A673 (cell line): Measurements from ENCODE around the gene ACOXL. TPM values are rescaled to one million over a fixed set of nuclear protein-coding genes. Genes with fewer than 3 reads are reported as not detected.

Source experiments
- BruUV-seq: library from RNA; stranded (reverse); fragments of 400-500 nt; replicated peaks from 2 replicates; lab custom pipeline; 2021; lab: Mats Ljungman, UMichigan
- CTCF ChIA-PET: fragments of 300-600 bp; sonication (Branson Sonifier 250); formaldehyde crosslinking; loops from one replicate; lab custom pipeline; 2022; ENCODE audit warnings: antibody characterized with exemption; lab: Charles Lee
- POLR2A ChIA-PET: fragments of 300-600 bp; sonication (Branson Sonifier 250); formaldehyde crosslinking; loops from one replicate; lab custom pipeline; 2022; ENCODE audit warnings: antibody characterized with exemption; ENCODE audit not compliant: low non-redundant PET; lab: Charles Lee
- DNase-seq: peaks from one replicate; pipeline ENCODE4 v3.0.0-alpha.2; 2015; ENCODE audit warnings: low spot score
- H3K27ac ChIP-seq: fragments of 200-600 bp; sonication (generic); 2 replicates; pipeline ENCODE4 v1.5.1; 2016; ENCODE audit warnings: mixed run types, low read depth, mild to moderate bottlenecking, mixed read lengths, antibody characterized with exemption, low read length; ENCODE audit not compliant: poor library complexity, severe bottlenecking
- H3K27me3 ChIP-seq: fragments of 200-600 bp; sonication (generic); replicated peaks from 2 replicates; pipeline ENCODE4 v1.6.1; 2017; ENCODE audit warnings: mixed run types, low read depth, mild to moderate bottlenecking, mixed read lengths, antibody characterized with exemption, low read length; ENCODE audit not compliant: insufficient read depth, poor library complexity
- H3K36me3 ChIP-seq: fragments of 200-600 bp; sonication (generic); 2 replicates; pipeline ENCODE4 v1.6.1; 2016; ENCODE audit warnings: mixed run types, mild to moderate bottlenecking, mixed read lengths, antibody characterized with exemption, low read length; ENCODE audit not compliant: insufficient read depth, poor library complexity, severe bottlenecking
- H3K4me1 ChIP-seq: fragments of 200-600 bp; sonication (generic); 2 replicates; pipeline ENCODE4 v1.6.1; 2017; ENCODE audit warnings: mixed run types, mild to moderate bottlenecking, mixed read lengths, antibody characterized with exemption, low read length; ENCODE audit not compliant: insufficient read depth, poor library complexity, severe bottlenecking
- H3K4me3 ChIP-seq: fragments of 200-600 bp; sonication (generic); 2 replicates; pipeline ENCODE4 v1.5.1; 2016; ENCODE audit warnings: low read depth, mixed run types, mild to moderate bottlenecking, mixed read lengths, low read length; ENCODE audit not compliant: poor library complexity, severe bottlenecking
- H3K9me3 ChIP-seq: fragments of 200-600 bp; sonication (generic); 2 replicates; pipeline ENCODE4 v1.6.1; 2016; ENCODE audit warnings: mixed run types, low read depth, mild to moderate bottlenecking, mixed read lengths, antibody characterized with exemption, low read length; ENCODE audit not compliant: poor library complexity, severe bottlenecking
- EZH2 ChIP-seq: fragments of 200-600 bp; sonication (generic); IDR thresholded peaks from 2 replicates; pipeline ENCODE4 v1.6.1; 2017; ENCODE audit warnings: borderline replicate concordance, low read depth, mild to moderate bottlenecking, mixed read lengths, antibody characterized with exemption, low read length; ENCODE audit not compliant: poor library complexity, severe bottlenecking
- intact Hi-C: fragments of 100-400 bp; cut with micrococcal nuclease; formaldehyde crosslinking; loops from one replicate; pipeline ENCODE4 v1.10.0; 2022; ENCODE audit not compliant: unreplicated experiment
- total RNA-seq: library from RNA; stranded (reverse); gene quantifications from 2 replicates; pipeline ENCODE4 v1.2.3, GENCODE V29; 2021
- TF ChIP-seq, protein P1 (sequence below): fragments of 300-800, 200-600 bp; sonication (generic); conservative IDR thresholded peaks from 2 replicates; pipeline ENCODE4 v1.5.1; 2017; ENCODE audit warnings: low read depth, mild to moderate bottlenecking, antibody characterized with exemption, low read length, moderate library complexity, mixed read lengths

Gene ACOXL
- total RNA-seq, 1 experiment from 2014 or later: not detected

- no peaks in the 10 kb centered on the region for H3K9me3 ChIP-seq
- H3K27me3 ChIP-seq: no peaks in the 10 kb centered on the region
- no peak overlapping the region for H3K4me3 ChIP-seq
- ChIA-PET CTCF (no interaction called here), POLR2A (no interaction called here)
- no peak for DNase-seq
- intact Hi-C loops: no loop called here
- no peaks in the 10 kb centered on the region for H3K36me3 ChIP-seq
- BruUV-seq: no TSS peak
- no peaks in the 10 kb centered on the region for H3K4me1 ChIP-seq
- no peak for TF ChIP-seq EZH2
- TF ChIP-seq, protein P1, sequence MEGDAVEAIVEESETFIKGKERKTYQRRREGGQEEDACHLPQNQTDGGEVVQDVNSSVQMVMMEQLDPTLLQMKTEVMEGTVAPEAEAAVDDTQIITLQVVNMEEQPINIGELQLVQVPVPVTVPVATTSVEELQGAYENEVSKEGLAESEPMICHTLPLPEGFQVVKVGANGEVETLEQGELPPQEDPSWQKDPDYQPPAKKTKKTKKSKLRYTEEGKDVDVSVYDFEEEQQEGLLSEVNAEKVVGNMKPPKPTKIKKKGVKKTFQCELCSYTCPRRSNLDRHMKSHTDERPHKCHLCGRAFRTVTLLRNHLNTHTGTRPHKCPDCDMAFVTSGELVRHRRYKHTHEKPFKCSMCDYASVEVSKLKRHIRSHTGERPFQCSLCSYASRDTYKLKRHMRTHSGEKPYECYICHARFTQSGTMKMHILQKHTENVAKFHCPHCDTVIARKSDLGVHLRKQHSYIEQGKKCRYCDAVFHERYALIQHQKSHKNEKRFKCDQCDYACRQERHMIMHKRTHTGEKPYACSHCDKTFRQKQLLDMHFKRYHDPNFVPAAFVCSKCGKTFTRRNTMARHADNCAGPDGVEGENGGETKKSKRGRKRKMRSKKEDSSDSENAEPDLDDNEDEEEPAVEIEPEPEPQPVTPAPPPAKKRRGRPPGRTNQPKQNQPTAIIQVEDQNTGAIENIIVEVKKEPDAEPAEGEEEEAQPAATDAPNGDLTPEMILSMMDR: no peak
- H3K27ac ChIP-seq: no peak overlapping the region
Measured at GRCh38 chr2:110929528-110929927, 197.2 kb downstream of the ACOXL start.

- TF ChIP-seq, protein P1: no peak
- Histone ChIP-seq H3K4me1 (no peaks in the 10 kb centered on the region), H3K9me3 (no peaks in the 10 kb centered on the region), H3K27me3 (no peaks in the 10 kb centered on the region), H3K36me3 (no peaks in the 10 kb centered on the region), H3K27ac (no peak overlapping the region), H3K4me3 (no peak overlapping the region)
- intact Hi-C loops: no loop called here
- DNase-seq: no peak
- ChIA-PET POLR2A (no interaction called here), CTCF (no interaction called here)
- no TSS peak for BruUV-seq
Measured at GRCh38 chr2:110931648-110932047, 199.3 kb downstream of the ACOXL start.

- DNase-seq: no peak
- intact Hi-C loops: no loop called here
- Histone ChIP-seq H3K9me3 (no peaks in the 10 kb centered on the region), H3K27ac (no peak overlapping the region), H3K4me1 (no peaks in the 10 kb centered on the region), H3K4me3 (no peak overlapping the region), H3K27me3 (no peaks in the 10 kb centered on the region), H3K36me3 (no peaks in the 10 kb centered on the region)
- CTCF ChIA-PET: no interaction called here
- no TSS peak for BruUV-seq
- POLR2A ChIA-PET: no interaction called here
- no peak for TF ChIP-seq EZH2
- TF ChIP-seq, protein P1: no peak
Measured at GRCh38 chr2:110933420-110933819, 201.0 kb downstream of the ACOXL start.
